Femur (tissue), 1 donor: ENCODE data around the gene RASGRP4.
"Not testable (repeated sequence)": the region's sequence is repeated elsewhere in the genome, so short reads cannot be mapped to it uniquely, and the experiment has no call there.

Source experiments
- DNase-seq: peaks from one replicate; pipeline ENCODE4 v3.0.0-alpha.2; 2017

The RASGRP4 gene, protein sequence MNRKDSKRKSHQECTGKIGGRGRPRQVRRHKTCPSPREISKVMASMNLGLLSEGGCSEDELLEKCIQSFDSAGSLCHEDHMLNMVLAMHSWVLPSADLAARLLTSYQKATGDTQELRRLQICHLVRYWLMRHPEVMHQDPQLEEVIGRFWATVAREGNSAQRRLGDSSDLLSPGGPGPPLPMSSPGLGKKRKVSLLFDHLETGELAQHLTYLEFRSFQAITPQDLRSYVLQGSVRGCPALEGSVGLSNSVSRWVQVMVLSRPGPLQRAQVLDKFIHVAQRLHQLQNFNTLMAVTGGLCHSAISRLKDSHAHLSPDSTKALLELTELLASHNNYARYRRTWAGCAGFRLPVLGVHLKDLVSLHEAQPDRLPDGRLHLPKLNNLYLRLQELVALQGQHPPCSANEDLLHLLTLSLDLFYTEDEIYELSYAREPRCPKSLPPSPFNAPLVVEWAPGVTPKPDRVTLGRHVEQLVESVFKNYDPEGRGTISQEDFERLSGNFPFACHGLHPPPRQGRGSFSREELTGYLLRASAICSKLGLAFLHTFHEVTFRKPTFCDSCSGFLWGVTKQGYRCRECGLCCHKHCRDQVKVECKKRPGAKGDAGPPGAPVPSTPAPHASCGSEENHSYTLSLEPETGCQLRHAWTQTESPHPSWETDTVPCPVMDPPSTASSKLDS

DNA sequence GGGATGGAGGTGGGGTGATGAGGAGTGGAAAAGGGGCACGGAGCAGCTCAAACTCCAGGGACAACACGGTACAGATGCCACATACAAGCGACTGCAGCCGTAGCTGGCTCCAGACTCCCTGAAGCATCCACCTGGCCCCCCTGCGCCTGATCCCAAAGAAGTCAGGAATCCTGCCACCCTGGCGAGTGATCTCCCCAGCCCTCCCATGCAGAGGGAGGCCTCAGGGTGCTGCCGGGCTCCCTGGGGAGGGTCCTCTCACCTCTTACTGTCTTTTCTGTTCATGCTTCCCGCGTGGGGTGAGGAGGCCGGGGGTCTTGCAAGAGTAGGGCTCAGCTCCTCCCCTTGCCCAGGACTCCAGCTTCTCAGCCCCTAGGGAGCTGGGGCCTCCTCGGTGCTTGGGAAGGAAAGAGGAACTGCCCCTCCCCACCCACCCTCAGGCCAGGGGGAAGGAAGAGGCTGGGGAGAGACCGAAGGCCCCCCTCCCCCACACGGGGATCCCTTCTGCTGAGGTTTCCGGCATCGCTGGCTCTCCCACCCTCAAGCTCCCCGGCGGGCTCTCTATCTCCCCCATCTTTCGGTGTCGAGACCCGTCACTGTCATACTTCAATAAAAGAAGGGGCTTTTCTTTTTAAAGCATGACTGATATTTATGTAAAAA, at the start of gene RASGRP4:
Gene RASGRP4, minus strand, starts transcription at position 410 of the 657 bp plus-strand sequence. Its CDS starts 128 bp downstream, at position 282.
- DNase-seq = peak; percentile 55

DNA sequence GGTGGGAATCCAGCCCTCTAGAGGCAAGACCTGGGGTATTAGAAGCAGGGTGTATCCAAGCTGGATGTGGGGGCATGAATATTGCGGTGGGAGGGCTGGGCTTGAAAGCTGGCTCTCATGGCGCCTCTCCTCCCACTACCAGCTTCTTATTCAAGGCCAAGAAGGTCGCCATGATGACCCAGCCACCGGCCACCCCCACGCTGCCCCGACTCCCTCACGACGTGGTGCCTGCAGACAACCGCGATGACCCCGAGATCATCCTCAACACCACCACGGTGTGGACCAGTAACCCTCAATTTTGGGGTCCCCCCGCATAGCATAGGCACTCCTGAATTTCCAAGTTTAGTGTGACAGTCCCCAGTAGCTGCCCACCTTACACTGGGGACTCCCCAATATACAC, 49.2 kb upstream of the RASGRP4 start:
- no peak for DNase-seq

GRCh38 chr19:38473201-38473600, 47.2 kb upstream of the RASGRP4 start:
- no peak for DNase-seq

DNA sequence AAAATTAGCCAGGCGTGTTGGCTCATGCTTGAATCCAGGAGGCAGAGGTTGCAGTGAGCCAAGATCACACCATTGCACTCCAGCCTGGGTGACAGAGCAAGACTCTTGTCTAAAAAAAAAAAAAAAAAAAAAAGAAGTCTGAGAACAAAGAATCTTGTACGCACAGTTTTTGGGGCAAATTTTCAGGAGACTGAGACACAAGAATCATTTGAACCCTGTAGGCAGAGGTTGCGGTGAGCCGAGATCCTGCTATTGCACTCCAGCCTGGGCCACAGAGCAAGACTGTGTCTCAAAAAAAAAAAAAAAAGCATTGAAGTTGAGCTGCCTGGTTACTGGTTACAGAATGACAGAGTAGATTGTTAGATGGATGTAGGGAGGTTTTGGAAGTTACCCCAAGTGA, 46.7 kb upstream of the RASGRP4 start:
- DNase-seq = not testable (repeated sequence)

- DNase-seq = no peak
Measured at GRCh38 chr19:38470788-38471480, 44.9 kb upstream of the RASGRP4 start.

- no peak for DNase-seq
Measured at GRCh38 chr19:38469151-38469550, 43.1 kb upstream of the RASGRP4 start.

- DNase-seq = no peak
Measured at GRCh38 chr19:38467541-38468525, 41.8 kb upstream of the RASGRP4 start.

DNA sequence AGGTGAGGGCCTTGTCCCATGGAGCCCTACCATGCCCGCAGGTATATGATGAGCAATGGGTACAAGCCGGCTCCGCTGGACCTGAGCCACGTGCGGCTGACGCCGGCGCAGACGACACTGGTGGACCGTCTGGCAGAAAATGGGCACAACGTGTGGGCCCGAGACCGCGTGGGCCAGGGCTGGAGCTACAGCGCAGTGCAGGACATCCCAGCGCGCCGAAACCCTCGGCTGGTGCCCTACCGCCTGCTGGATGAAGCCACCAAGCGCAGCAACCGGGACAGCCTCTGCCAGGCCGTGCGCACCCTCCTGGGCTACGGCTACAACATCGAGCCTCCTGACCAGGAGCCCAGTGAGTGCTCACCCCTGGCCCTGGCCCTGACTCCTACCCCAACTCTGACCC, 40.0 kb upstream of the RASGRP4 start:
- no peak for DNase-seq

DNA sequence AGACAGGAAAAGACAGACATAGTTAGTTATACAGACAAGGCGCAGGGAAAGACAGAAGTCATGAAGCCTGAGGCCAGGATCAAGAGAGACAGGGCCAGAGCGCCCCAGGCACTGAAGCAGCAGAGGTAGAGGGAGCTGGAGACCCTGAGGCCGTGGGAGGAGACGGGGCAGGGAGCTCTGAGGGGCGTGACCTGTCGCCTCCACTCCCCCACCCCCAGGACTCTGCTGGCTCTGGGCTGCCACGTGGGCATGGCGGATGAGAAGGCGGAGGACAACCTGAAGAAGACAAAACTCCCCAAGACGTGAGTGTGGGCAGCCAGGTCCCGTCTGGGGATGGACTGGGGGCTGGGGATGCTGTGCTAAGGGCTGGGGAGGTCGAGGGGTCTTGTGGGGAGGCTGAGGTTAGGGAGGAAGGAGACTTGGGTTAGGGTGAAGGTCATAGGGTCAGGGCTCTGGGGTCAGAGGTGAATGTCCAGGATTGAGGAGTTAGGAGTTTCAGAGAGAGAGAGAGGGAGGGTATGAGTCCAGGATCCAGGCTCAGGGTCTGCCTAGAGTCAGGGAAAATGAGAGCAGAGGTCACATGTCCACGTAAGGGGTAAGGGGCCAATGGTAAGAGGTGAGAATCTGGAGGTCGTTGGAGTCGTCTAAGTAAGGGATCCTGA, 38.5 kb upstream of the RASGRP4 start:
- no peak for DNase-seq

DNA sequence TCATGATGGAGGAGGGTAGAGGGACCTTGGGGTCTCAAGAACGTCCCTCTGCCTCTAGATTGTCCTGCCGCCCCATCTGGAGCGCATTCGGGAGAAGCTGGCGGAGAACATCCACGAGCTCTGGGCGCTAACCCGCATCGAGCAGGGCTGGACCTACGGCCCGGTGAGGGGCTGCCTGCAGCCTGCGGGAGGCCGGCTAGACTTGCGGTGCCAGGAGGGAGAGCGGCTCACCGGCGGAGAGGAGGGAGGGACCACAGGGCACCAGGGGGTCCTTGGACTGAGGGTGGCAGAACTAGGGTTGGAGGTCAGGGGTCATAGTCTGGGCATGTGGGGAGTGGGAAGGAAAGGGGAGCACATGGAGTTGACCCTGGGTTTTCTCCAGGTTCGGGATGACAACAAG, 37.3 kb upstream of the RASGRP4 start:
- DNase-seq = no peak

- DNase-seq = no peak
Measured at GRCh38 chr19:38458991-38459390, 33.0 kb upstream of the RASGRP4 start.

DNA sequence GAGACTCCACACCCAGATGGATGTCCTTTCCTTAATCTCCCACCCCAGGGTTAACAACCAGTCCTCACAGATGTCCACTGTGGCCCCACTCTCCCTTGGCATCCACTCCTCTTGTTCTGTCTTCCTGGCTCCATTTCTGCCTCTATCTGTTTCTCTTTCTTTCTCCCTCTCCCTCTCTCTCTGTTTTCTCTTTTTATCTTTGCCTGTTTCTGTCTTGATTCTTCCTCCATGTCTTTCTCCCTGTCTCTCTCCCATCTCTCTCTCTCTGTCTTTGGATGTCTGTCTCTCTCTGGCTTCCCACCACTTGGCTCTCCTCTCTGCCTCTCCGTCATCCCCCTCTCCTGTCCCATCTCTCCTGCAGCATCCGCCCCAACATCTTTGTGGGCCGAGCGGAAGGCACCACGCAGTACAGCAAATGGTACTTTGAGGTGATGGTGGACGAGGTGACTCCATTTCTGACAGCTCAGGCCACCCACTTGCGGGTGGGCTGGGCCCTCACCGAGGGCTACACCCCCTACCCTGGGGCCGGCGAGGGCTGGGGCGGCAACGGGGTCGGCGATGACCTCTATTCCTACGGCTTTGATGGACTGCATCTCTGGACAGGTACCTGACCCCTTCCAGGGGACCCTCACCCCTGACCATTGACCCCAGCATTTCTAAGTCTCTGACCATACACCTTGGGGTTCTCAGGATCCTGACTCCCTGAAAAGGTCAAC, 31.8 kb upstream of the RASGRP4 start:
- no peak for DNase-seq

- no peak for DNase-seq
Measured at GRCh38 chr19:38457202-38457601, 31.2 kb upstream of the RASGRP4 start.

DNA sequence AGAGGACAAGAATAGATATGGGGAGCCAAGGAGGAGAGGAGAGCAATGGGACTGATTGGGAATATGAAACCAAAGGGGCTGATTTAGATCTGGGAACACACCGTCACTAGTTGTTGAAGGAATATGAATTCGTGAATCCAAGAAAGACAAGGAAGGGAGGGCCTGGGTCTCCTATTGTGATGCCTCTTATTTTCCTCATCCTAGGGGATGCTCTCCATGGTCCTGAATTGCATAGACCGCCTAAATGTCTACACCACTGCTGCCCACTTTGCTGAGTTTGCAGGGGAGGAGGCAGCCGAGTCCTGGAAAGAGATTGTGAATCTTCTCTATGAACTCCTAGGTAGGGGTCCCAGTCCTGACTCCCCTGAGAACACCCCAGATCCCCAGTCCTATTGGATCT, 29.0 kb upstream of the RASGRP4 start:
- no peak for DNase-seq

- no peak for DNase-seq
Measured at GRCh38 chr19:38453596-38453995, 27.6 kb upstream of the RASGRP4 start.

DNA sequence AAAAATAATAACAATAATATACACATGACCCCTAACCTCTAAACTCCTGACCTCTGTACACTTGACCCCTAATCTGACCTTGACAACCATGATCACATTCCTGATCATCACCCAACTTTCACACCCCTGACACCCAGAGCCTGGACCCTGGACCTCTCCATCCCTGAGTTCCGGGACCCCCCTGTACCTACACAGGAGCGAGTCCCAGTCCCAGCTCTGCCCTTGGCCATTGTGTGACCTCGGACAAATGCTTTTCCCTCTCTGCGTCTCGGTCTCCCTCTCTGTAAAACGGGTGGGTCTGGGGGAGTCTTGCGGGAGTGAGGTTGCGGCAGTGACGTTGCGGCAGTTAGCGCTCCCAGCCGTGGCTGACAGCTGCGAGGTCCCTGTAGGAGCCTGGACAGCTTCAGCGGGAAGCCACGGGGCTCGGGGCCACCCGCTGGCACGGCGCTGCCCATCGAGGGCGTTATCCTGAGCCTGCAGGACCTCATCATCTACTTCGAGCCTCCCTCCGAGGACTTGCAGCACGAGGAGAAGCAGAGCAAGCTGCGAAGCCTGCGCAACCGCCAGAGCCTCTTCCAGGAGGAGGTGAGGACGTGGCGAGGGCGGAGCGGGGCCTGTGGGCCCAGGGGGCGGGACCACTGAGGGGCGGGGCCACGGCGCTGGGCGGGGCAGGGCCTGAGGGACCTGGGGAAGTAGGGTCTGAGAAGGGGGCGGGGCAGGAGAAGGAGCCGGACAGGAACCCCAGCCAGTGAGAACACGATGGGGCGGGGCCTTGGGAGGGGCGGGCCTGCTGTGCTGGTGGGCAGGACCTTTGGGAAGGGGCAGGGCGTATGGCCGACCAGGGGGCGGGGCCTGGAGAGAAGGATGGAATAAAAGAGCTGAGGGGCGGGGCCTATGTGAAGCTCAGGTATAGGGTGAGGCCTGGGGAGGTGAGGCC, 26.7 kb upstream of the RASGRP4 start:
- no peak for DNase-seq

- no peak for DNase-seq
Measured at GRCh38 chr19:38451629-38452028, 25.6 kb upstream of the RASGRP4 start.

DNA sequence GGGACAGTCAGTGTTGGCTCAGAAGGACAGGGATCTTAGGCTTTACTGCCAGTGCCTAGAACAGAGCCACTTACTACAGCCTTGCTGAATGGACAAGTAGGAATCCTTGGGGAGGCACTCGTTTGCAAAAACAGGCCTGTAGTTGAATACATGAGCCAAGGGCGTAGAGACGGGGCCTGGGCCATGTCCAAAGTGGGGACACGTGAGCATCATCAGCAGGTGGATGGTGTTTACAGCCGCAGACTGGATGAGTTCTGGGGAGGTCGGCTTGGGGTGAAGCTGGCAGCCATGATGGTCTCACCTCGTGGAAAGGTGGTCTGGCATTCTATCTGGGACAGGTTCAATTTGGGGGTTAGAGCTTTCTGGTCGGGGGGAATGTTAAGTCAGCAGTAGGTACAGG, 25.0 kb upstream of the RASGRP4 start:
- no peak for DNase-seq

DNA sequence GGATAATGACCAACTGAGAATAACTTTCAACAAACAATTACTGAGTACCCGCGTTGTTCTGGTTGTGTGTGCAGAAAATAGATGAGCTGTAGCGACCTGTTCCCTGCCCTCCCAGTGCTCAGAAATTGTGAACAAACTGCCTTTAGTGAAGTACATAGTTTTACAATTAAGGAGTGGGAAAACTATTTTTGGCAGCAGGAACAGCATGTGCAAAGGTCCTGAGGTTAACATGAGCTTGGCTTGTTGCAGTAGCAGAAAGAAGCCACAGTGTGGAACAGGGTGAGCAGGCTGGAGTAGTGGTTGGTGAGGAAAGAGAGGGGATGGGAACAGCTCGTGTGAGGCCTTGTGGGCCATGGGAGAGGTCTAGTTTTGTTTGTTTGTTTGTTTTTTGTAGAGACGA, 23.5 kb upstream of the RASGRP4 start:
- no peak for DNase-seq

GRCh38 chr19:38448225-38448624, 22.2 kb upstream of the RASGRP4 start:
- no peak for DNase-seq
